ENCODE measurements around the gene DBN1.

- TF ChIP-seq POLR2A (IDR thresholded peaks at IDR 0.05) (no peak), CTCF (IDR thresholded peaks at IDR 0.05) (no peak)
Measured at GRCh38 chr5:177474846-177475562, 1.6 kb upstream of the DBN1 start.

Measured in adrenal gland (tissue), 5 donors.